HG02852 (cell line): ENCODE measurements around the gene ADAD2.

Experiments
- ATAC-seq: cut with Tn5 transposase; IDR thresholded peaks from one replicate; pipeline ENCODE4 v1.9.1; 2021; ENCODE audit warnings: mild to moderate bottlenecking, moderate library complexity; ENCODE audit not compliant: unreplicated experiment

Gene ADAD2

DNA sequence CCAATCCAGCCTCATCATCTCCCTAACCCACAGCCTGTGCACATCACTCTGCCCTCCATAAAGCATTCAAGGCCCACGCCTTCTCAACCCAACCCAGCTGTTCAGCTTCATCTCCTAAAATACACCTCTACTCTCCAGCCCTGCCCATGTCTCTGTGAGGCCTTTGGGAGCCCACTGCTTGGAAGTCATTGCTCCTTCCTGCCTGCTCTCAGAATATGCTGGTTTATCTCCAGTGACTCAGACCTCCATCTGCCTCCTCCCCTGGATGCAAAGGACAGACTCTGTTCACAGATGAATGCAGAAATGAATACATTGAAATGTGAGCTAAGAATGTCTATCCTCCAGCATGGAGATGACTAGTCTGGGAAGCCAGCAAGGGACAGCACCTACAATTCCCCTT lies 29.9 kb downstream of the ADAD2 start:
- no peak for ATAC-seq

DNA sequence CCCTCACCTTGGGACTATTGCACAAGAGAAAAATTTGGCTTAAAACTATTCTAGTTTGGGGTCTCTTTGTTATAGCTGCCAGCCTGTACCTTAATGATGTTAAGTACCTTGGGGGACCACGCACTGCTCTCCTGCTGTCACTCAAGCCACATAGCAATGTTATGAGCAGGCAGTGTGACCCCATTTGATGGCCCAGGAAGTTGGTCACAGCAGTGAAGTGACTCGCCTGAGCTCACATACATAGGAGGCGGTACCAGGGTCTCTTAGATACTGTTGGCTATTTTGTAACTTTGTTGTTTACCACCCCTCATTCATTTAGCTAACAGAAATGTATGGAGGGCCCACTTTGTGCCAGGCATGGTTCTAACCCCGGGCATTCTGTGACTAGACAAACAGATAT lies 32.5 kb downstream of the ADAD2 start:
- no peak for ATAC-seq

DNA sequence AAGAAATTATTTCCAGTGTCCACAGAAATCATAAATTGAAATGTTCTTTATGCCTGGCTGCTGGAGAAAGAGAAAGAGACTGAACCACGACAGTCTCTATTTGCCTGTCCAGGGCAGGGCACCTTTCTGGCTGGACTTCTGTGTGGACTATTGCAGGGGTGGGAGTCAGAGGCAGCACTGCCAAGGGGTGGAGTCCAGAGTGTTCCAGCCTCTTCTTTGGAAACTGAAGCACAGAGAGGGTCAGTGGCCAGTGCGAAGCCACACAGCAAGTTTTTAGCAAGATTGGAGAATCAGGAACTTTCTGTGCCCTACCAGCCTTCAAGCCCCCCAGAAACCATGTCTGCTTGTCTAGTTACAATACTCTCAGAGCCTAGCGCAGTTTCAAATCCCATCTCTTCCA lies 33.6 kb downstream of the ADAD2 start:
- ATAC-seq, result no peak

DNA sequence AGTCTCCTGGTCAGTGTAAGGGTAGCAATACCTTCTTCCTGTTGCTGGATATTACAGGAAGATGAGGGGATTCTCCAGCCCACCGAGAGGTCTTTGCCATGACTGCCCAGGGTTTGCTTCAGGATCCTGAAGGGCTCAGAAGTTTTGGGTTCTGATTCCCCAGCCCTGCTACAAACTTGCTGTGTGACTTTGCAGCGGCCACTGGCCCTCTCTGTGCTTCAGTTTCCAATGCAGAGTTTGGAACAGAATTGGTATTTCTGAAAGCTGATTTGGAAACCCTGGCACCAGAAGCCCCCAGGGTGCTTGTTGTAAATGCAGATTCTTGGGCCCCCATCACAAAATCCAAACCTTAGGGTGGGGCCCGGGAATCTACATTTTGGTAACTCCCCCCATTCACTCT lies 34.2 kb downstream of the ADAD2 start:
- no peak for ATAC-seq

DNA sequence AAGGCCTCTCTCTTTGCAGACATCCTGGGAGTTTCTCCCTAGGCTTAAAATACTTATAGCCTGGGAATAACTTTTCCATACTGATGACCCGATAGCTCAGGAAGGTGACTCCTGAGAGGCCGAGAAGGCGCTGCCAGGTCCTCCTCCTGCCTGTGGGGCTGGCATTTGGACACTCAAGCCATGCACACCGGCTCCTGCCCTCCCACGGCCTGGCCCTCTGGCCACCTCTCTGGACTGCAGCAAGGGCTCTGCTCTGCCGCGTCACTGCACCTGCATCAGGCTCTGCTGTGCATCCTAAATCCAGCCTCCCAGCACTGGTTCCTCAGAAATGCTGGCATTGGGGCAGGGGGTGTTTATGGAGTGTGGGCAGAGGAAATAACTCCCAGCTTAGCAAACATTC lies 34.6 kb downstream of the ADAD2 start:
- ATAC-seq, result no peak

DNA sequence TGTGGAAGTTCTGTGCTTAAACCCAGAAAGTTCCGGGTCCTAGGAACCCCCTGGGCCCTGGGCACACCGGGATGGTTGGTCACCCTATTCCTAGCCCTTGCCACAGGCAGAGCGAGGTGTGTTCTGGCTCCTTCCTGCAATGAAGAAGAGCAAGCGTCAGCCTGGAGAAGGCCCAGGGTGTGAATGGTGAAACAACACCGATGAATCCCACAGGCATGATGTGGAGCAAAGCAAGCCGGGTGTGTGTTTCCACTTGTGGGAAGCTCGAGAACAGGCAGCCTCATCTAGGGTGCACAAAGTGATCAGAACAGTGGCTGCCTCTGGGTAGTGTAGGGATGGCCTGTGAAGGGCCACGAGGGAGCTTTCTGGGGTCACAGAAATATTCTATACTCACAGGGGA lies 35.1 kb downstream of the ADAD2 start:
- ATAC-seq, result no peak

DNA sequence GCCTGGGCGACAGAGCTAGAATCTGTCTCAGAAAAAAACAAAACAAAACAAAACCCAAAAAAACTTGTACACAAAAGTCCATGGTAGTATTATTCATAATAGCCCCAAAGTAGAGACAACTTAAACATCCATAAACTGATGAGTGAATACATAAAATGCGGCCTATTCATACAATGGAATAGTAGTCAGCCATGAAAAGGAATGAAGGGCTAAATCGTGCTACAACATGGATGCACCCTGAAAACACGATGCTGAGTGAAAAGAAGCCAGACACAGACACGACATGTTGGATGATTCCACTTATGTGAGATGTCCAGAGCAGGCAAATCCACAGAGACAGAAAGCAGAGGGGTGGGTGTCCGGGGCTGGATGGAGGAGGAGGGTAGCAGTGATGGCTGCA lies 36.6 kb downstream of the ADAD2 start:
- ATAC-seq, result no peak

DNA sequence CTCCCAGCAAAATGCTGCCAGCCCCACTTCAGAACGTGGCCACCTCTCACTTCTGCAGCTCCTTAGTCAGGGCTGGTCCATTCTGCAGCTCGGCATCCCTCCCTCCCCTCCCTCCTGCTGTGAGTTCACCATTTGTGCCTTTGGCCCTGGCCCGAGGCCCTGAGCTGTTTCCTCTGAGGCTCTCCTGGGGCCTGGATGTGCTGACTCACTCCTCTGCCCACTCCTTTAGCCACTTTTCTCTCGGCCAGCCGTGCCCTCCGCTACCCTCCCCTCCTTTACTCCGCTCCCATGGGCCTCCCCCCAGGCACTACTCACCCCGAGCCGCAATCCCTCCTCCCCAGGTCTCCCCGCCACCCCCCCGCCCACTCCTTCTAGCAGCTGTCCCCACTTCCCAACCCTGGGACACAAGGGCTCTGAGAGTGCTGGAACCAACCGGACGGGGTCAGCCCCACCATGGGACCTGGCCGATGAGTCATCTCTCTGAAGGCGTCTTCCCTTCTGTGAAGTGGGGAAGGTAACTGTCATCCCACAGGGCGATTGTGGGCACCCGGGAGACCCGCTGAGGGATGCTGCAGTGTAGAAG lies 37.4 kb downstream of the ADAD2 start:
- no peak for ATAC-seq

DNA sequence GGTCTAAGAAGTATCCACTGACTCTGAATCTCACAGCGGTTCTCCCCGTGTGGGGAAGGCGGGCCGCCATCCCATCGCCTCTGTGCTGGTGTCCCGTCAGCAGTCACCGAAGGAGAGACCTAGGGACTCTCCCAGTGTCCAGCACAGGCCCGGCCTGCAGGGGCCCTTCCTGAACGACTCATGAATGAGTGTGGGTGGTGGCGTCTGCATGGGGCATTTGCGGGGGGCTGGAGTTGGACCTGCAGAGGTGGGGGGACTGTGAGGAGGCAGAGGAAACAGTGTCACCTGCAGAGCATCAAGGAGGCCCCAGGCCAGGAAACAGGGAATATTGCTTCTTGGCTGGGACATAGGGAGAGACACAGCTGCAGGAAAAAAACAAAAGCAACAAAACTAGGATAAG lies 38.5 kb downstream of the ADAD2 start:
- no peak for ATAC-seq

DNA sequence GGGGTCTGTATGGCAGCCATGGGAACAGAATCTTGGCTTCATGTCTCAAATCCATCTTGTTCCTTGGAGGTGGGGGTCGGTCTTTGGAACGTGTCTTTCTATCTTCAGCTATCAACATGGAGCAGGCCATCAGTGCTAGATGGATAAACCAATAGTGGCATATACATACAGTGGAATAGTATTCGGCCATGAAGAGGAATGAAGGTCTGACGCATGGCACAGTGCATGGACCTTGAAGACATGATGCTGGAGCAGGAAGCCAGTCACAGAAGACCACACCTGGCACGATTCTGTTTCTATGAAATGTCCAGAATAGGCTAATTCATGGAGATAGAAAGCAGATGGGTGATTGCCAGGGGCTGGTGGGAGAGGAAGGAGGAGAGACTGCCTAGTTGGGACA lies 41.1 kb downstream of the ADAD2 start:
- no peak for ATAC-seq

DNA sequence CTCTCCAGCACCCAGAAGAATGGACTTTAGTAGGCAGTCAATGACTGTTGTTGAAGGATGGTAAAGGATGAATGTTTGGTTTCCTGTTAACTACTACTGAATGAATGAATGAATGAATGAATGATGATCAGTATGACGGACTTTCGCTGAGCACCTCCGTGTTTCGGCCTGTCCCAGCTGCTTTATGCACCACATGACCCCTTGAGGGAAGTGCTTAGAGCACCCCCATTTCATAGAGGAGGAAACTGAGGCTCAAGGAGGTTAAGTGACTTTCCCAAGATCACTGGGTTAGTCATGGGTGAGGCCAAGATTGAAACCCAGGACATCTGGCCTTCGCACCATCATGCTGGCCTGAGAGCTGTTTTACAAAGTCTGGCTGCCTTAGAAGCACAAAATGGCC lies 42.0 kb downstream of the ADAD2 start:
- no peak for ATAC-seq

DNA sequence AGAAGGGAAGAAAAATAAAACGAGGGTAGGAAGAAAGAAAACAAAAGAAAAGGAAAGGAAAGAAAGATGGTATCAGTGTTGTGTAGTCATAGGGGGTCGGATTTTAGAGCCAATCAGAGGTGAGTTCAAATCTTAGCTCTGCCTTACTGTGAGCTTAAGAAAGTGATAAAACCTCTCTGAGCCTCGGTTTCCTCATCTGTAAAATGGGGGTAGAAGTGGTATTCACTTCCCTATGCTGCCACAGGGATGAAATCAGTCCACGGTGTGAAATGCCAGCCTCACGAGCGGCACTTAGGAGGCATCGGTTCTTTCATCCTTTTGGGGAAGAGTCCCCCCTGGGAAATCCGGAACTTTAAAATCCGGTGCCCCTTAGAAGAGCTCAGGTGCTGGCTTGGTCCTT lies 42.8 kb downstream of the ADAD2 start:
- ATAC-seq, result no peak

DNA sequence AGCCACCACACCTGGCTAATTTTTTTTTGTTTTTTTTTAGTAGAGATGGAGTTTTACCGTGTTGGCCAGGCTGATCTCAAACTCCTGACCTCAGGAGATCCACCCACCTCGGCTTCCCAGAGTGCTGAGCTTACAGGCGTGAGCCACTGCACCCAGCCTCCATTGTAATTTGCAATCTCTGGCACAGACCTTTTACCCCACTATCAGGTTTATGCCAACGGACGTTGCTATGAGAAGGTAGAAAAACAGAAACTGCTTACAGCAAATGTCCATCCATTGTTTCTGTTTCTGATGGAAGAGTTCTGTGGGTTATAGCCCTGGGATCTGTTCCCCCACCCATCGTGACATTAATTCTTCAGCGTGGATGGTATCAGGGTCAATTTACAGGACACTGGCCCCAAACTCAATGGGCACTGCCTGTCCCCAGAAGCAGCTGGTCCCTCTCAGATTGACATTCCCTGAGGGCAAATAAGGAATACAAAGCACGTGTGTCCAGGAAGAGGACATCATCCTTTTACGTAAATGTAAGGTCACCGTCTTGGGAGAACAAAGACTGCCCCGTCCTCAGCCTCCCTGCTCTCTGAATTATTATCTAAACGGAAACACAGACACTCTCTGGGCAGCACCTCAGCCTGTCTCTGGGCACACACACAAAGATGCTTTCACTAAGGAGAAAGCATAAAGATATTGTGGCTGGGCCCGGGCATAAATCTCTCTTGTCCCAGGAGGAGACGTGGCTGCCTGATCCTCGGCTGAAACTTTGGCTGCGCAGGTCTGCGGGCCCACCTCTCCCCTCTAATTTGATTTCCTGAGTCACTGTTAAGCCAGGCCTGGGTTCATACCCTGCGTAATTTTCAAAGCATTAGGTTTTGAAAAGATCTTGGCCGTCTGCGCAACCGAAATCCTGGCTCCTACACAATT lies 43.6 kb downstream of the ADAD2 start:
- no peak for ATAC-seq

DNA sequence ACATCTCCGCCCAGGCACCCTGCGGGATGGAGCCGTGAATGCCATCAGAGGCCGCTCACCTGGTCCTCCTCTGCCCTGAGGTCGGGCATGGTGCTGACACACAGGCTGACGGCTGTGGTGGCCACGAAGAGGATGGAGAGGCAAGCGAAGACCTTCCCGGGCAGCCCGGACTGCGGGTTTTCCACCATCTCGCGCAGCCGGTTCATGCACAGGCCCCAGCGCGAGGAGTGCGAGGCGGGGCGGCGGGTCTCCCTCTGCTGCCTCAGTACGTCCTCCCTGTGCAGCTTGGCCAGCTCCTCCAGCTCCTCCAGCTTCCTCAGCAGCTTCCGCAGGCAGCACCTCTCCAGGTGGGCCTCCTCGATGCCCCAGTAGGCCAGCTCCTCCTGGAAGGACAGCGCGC lies 45.7 kb downstream of the ADAD2 start:
- no peak for ATAC-seq

DNA sequence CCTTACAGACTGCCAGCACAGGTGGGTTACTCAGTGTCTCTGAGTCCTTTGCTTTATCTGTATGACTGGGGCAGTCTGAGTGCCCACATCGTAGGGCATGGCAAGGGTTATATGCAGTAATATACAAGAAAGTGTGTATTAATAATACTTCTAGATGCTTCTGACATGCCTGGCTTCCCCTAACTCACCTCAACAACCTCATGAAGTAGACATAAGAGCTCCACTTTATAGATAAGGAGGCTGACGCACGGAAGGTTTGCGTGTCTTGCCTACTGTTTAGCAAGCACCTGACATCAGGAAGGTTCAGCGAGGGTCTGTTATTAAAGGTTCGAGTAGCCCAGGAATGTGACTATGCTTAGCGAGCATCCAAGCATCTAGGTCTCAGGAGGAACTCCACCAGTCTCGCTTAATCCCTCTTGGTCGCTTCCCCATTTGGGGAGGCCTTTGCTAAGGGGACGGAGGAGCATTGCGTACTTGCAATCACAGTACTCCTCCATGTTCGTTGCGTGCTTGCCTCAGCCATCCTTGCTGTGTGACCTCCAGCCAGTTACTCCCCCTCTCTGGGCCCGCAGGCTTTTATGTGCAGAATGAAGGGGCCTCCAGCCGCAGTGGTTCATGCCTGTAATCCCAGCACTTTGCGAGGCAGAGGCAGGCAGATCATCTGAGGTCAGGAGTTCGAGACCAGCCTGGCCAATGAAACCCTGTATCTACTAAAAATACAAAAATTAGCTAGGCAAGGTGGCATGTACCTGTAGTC lies 47.2 kb downstream of the ADAD2 start:
- ATAC-seq, result no peak

DNA sequence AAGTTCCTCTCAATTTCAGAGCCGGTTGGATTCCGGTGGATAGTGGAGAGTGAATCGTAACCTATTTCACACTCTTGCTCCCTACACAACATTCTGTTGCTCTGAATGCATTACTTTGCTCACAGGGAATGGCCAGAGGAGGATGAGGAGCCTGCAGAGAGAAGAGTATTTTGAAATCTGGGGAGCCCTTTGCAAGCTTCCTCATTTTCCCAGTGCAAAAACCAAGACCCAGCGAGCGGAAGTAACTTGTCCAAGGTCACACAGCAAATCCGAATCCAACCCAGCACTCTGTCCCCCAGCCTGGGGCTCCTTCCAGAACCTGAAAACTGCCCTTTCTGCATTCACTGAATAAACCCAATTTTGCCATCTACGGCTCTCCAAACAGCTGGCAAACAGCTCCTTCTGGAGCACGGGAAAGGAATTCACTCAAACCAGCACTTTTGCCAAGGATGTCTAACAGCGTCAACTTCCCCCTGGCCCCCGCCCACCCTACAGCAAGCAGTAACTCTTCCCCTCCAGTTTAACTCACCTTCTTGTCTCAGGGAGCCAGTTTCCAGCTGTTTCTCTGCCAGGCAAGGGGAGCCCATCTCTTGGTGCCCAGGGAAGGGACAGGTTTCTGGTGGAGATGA lies 48.3 kb downstream of the ADAD2 start:
- ATAC-seq, result no peak

DNA sequence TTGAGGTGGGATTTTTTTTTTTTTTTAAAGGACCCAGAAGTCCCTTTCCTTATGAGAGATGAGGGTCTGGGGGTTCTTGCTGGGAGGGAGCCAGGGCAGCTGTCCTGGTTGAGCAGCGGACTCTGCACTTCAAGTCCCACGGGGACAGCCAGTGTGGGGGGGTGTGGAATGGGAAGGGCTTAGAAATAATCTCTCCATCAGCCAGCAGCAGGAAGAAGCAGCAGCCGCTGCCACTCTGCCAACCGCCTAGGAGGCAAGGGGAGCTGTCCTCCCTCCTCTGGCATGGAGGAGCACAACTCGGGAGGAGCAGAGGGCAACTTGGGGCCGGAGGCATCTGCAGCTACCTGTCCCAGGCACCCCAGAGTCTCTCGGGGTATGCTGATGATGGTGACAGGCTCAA lies 49.0 kb downstream of the ADAD2 start, which contains the start of gene KCNG4:
Gene KCNG4, minus strand, starts transcription at position 104 of the 400 bp plus-strand sequence. CDS start 2,527 bp downstream, outside the sequence.
- ATAC-seq, result no peak

DNA sequence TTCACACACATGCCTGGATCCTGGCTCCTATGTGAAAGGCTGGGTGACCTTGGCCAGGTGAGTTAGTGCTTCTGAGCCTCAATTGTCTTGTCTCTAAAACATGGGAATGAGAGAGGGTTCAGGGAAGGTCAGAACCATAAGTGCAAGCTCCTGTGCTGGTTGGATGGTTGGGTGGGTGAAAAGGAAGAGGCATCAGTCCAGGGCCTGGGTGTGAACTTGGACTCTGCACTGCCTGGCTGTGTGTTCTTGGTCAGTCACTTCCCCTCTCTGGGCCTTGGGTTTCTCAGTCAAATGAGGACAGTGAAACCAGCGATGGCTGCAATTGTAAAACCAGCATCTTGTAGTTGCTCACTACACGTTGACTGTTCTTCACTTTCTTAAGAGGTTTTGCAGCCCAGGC lies 49.5 kb downstream of the ADAD2 start:
- ATAC-seq, result no peak

DNA sequence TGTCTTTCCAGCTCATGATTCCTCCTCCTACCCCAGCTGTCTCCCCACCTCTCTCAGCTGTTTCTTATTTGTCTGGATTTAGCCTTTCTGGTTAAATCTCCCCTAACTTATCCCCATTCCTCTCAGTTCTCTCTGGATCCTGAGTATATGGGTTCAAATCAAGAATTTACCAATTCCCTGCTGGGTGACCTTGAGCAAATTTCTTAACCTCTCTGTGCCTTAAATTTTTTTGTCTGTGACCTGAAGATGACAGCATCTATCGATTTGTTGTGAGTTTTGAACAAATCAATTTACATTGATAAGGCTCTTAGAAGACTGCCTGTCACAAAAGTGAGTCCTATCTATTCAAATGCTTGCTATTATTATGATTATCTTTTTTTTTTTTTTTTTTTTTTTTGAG lies 50.8 kb downstream of the ADAD2 start:
- ATAC-seq, result no peak

DNA sequence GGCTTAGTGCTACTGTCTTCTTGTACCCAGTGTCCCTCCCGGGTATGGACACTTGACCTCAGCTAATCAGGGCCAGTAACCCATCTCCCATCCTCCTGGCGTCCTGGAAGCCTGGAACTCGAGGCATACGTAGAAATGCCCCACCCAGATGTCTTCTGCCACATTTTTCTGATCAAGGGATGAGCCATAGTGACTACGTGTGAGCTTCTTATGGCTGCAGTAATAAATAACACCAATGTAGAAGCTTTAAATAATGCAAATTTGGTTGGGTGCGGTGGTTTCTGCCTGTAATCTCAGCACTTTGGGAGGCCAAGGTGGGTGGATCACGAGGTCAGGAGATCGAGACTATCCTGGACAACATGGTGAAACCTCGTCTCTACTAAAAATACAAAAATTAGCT lies 51.9 kb downstream of the ADAD2 start:
- no peak for ATAC-seq

DNA sequence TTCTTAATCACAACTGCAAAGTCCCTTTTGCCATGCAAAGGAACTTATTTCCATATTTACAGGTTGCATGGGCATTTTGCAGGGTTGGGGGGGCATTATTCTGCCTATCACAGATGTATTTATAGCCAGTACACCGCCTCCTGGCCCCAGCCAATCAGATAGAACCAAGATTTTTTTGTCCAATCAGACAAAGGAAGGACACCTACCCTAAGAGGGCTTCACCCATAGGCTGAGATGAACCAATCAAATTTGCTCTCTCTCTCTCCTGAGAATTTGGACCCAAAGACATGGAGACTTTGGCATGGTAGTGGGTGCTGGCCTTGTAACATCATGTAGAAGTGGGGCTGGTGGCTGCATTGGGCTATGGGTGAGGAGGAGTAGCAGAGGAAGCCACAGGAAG lies 52.8 kb downstream of the ADAD2 start:
- no peak for ATAC-seq
